ENCODE measurements around the gene TRIM41.
"Not testable (repeated sequence)": the region's sequence is repeated elsewhere in the genome, so short reads cannot be mapped to it uniquely, and the experiment has no call there.

DNA sequence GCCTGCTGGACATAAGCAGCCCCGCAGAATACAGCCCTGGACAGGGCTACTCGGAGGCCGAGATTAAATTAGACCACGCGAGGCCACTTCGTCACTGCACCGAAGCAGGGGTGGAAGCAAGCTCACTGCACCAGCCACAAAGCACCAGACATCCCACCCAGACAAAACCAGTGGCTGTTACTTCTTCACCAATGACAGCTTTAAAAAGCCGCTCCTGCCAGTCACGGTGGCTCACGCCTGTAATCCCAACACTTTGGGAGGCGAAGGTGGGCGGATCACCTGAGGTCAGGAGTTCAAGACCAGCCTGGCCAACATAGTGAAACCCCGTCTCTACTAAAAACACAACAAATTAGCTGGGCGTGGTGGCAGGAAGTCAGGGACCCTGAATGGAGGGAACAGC is 45.5 kb upstream of the TRIM41 start:
- TF ChIP-seq, protein P1, sequence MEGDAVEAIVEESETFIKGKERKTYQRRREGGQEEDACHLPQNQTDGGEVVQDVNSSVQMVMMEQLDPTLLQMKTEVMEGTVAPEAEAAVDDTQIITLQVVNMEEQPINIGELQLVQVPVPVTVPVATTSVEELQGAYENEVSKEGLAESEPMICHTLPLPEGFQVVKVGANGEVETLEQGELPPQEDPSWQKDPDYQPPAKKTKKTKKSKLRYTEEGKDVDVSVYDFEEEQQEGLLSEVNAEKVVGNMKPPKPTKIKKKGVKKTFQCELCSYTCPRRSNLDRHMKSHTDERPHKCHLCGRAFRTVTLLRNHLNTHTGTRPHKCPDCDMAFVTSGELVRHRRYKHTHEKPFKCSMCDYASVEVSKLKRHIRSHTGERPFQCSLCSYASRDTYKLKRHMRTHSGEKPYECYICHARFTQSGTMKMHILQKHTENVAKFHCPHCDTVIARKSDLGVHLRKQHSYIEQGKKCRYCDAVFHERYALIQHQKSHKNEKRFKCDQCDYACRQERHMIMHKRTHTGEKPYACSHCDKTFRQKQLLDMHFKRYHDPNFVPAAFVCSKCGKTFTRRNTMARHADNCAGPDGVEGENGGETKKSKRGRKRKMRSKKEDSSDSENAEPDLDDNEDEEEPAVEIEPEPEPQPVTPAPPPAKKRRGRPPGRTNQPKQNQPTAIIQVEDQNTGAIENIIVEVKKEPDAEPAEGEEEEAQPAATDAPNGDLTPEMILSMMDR (conservative IDR thresholded peaks at IDR 0.05; ENCODE audit: low read depth in 2 of 2): not testable (repeated sequence)
- not testable (repeated sequence) for TF ChIP-seq POLR2AphosphoS5 (IDR thresholded peaks at IDR 0.05; ENCODE audit: low read depth); CREB1 (CRISPR knock-in tag; IDR thresholded peaks at IDR 0.05; ENCODE audit: low read depth); JUNB (IDR thresholded peaks at IDR 0.05; ENCODE audit: unreplicated experiment); EZH2phosphoT487 (IDR thresholded peaks at IDR 0.05; ENCODE audit: unreplicated experiment); EZH2 (IDR thresholded peaks at IDR 0.05; ENCODE audit: low read depth, unreplicated experiment); ETS1 (IDR thresholded peaks at IDR 0.05); REST (IDR thresholded peaks at IDR 0.05; ENCODE audit: unreplicated experiment); NANOG (IDR thresholded peaks at IDR 0.05; ENCODE audit: borderline replicate concordance); ZNF114 (CRISPR knock-in tag; IDR thresholded peaks at IDR 0.05)

Data from GM23338 (cell line).